Measurements from ENCODE around the gene VPS39.

VPS39 gene

GRCh38 chr15:42151736-42152135 lies 56.4 kb downstream of the VPS39 start:
- Histone ChIP-seq H3K9ac (ENCODE audit: low read depth, low read length) (no peak overlapping the region), H3K4me1 (ENCODE audit: control insufficient read depth, insufficient read depth, low read length) (no peaks in the 10 kb centered on the region)

GRCh38 chr15:42151141-42151561 lies 57.0 kb downstream of the VPS39 start:
- Histone ChIP-seq H3K9me3 (ENCODE audit: control insufficient read depth, insufficient read depth, low read length) (no peaks in the 10 kb centered on the region), H3K27me3 (ENCODE audit: control insufficient read depth, insufficient read depth, low read length) (no peaks in the 10 kb centered on the region), H3K36me3 (ENCODE audit: control insufficient read depth, insufficient read depth, low read length) (no peaks in the 10 kb centered on the region), H3K4me3 (ENCODE audit: low read depth, low read length) (no peak overlapping the region), H3K27ac (ENCODE audit: low read depth, low read length) (no peak overlapping the region), H3K9ac (ENCODE audit: low read depth, low read length) (no peak overlapping the region), H3K4me1 (ENCODE audit: control insufficient read depth, insufficient read depth, low read length) (no peaks in the 10 kb centered on the region)

More at GRCh38 chr15:42151736-42152135, 56.4 kb downstream of the VPS39 start:
- no peaks in the 10 kb centered on the region for H3K27me3 ChIP-seq (ENCODE audit: control insufficient read depth, insufficient read depth, low read length)
- no peaks in the 10 kb centered on the region for H3K9me3 ChIP-seq (ENCODE audit: control insufficient read depth, insufficient read depth, low read length)
- H3K36me3 ChIP-seq (ENCODE audit: control insufficient read depth, insufficient read depth, low read length) = no peaks in the 10 kb centered on the region
- no peak overlapping the region for H3K27ac ChIP-seq (ENCODE audit: low read depth, low read length)
- H3K4me3 ChIP-seq (ENCODE audit: low read depth, low read length) = no peak overlapping the region

GRCh38 chr15:42150219-42150970 lies 57.7 kb downstream of the VPS39 start:
- Histone ChIP-seq H3K9me3 (ENCODE audit: control insufficient read depth, insufficient read depth, low read length) (no peaks in the 10 kb centered on the region), H3K36me3 (ENCODE audit: control insufficient read depth, insufficient read depth, low read length) (no peaks in the 10 kb centered on the region), H3K9ac (ENCODE audit: low read depth, low read length) (no peak overlapping the region), H3K27ac (ENCODE audit: low read depth, low read length) (no peak overlapping the region), H3K4me3 (ENCODE audit: low read depth, low read length) (no peak overlapping the region), H3K27me3 (ENCODE audit: control insufficient read depth, insufficient read depth, low read length) (no peaks in the 10 kb centered on the region), H3K4me1 (ENCODE audit: control insufficient read depth, insufficient read depth, low read length) (no peaks in the 10 kb centered on the region)

- Histone ChIP-seq H3K9me3 (ENCODE audit: control insufficient read depth, insufficient read depth, low read length) (no peaks in the 10 kb centered on the region), H3K36me3 (ENCODE audit: control insufficient read depth, insufficient read depth, low read length) (no peaks in the 10 kb centered on the region), H3K4me3 (ENCODE audit: low read depth, low read length) (no peak overlapping the region), H3K27ac (ENCODE audit: low read depth, low read length) (no peak overlapping the region), H3K4me1 (ENCODE audit: control insufficient read depth, insufficient read depth, low read length) (no peaks in the 10 kb centered on the region), H3K27me3 (ENCODE audit: control insufficient read depth, insufficient read depth, low read length) (no peaks in the 10 kb centered on the region), H3K9ac (ENCODE audit: low read depth, low read length) (no peak overlapping the region)
Measured at GRCh38 chr15:42149493-42150218, 58.4 kb downstream of the VPS39 start.

- no peak overlapping the region for H3K9ac ChIP-seq (ENCODE audit: low read depth, low read length)
- no peak overlapping the region for H3K4me3 ChIP-seq (ENCODE audit: low read depth, low read length)
- no peaks in the 10 kb centered on the region for H3K9me3 ChIP-seq (ENCODE audit: control insufficient read depth, insufficient read depth, low read length)
- H3K27me3 ChIP-seq (ENCODE audit: control insufficient read depth, insufficient read depth, low read length) = no peaks in the 10 kb centered on the region
- no peaks in the 10 kb centered on the region for H3K36me3 ChIP-seq (ENCODE audit: control insufficient read depth, insufficient read depth, low read length)
- no peaks in the 10 kb centered on the region for H3K4me1 ChIP-seq (ENCODE audit: control insufficient read depth, insufficient read depth, low read length)
- no peak overlapping the region for H3K27ac ChIP-seq (ENCODE audit: low read depth, low read length)
Measured at GRCh38 chr15:42148808-42149492, 59.2 kb downstream of the VPS39 start.

GRCh38 chr15:42147431-42147735 lies 60.7 kb downstream of the VPS39 start:
- Histone ChIP-seq H3K9ac (ENCODE audit: low read depth, low read length) (no peak overlapping the region), H3K4me3 (ENCODE audit: low read depth, low read length) (no peak overlapping the region), H3K9me3 (ENCODE audit: control insufficient read depth, insufficient read depth, low read length) (no peaks in the 10 kb centered on the region), H3K4me1 (ENCODE audit: control insufficient read depth, insufficient read depth, low read length) (no peaks in the 10 kb centered on the region), H3K27me3 (ENCODE audit: control insufficient read depth, insufficient read depth, low read length) (no peaks in the 10 kb centered on the region), H3K27ac (ENCODE audit: low read depth, low read length) (no peak overlapping the region), H3K36me3 (ENCODE audit: control insufficient read depth, insufficient read depth, low read length) (no peaks in the 10 kb centered on the region)

- Histone ChIP-seq H3K4me1 (ENCODE audit: control insufficient read depth, insufficient read depth, low read length) (no peaks in the 10 kb centered on the region), H3K36me3 (ENCODE audit: control insufficient read depth, insufficient read depth, low read length) (no peaks in the 10 kb centered on the region), H3K9ac (ENCODE audit: low read depth, low read length) (no peak overlapping the region), H3K27me3 (ENCODE audit: control insufficient read depth, insufficient read depth, low read length) (no peaks in the 10 kb centered on the region), H3K4me3 (ENCODE audit: low read depth, low read length) (no peak overlapping the region), H3K27ac (ENCODE audit: low read depth, low read length) (no peak overlapping the region), H3K9me3 (ENCODE audit: control insufficient read depth, insufficient read depth, low read length) (no peaks in the 10 kb centered on the region)
Measured at GRCh38 chr15:42146551-42147430, 61.3 kb downstream of the VPS39 start.

GRCh38 chr15:42145546-42146455 lies 62.3 kb downstream of the VPS39 start:
- H3K4me3 ChIP-seq (ENCODE audit: low read depth, low read length) = no peak overlapping the region
- H3K9me3 ChIP-seq (ENCODE audit: control insufficient read depth, insufficient read depth, low read length) = no peaks in the 10 kb centered on the region
- no peaks in the 10 kb centered on the region for H3K36me3 ChIP-seq (ENCODE audit: control insufficient read depth, insufficient read depth, low read length)
- H3K27me3 ChIP-seq (ENCODE audit: control insufficient read depth, insufficient read depth, low read length) = no peaks in the 10 kb centered on the region
- no peaks in the 10 kb centered on the region for H3K4me1 ChIP-seq (ENCODE audit: control insufficient read depth, insufficient read depth, low read length)
- H3K9ac ChIP-seq (ENCODE audit: low read depth, low read length) = no peak overlapping the region
- no peak overlapping the region for H3K27ac ChIP-seq (ENCODE audit: low read depth, low read length)

- Histone ChIP-seq H3K4me1 (ENCODE audit: control insufficient read depth, insufficient read depth, low read length) (no peaks in the 10 kb centered on the region), H3K4me3 (ENCODE audit: low read depth, low read length) (no peak overlapping the region), H3K27me3 (ENCODE audit: control insufficient read depth, insufficient read depth, low read length) (no peaks in the 10 kb centered on the region), H3K9ac (ENCODE audit: low read depth, low read length) (no peak overlapping the region), H3K36me3 (ENCODE audit: control insufficient read depth, insufficient read depth, low read length) (no peaks in the 10 kb centered on the region), H3K9me3 (ENCODE audit: control insufficient read depth, insufficient read depth, low read length) (no peaks in the 10 kb centered on the region), H3K27ac (ENCODE audit: low read depth, low read length) (no peak overlapping the region)
Measured at GRCh38 chr15:42144841-42145375, 63.2 kb downstream of the VPS39 start.
